ENCODE measurements around the gene CDIP1. TPM values are rescaled to one million over a fixed set of nuclear protein-coding genes. Genes with fewer than 3 reads are reported as not detected.

Gene CDIP1
- total RNA-seq, 1 experiment from 2014 or later: 49.7 TPM

- Histone ChIP-seq H3K9me3 (ENCODE audit: control insufficient read depth, low read depth, low read length) (no peaks in the 10 kb centered on the region), H2BK12ac (ENCODE audit: insufficient read length, low read depth, low read length) (no peak overlapping the region), H3K4me1 (ENCODE audit: insufficient read depth, low read length) (no peaks in the 10 kb centered on the region), H4K8ac (replicated peaks; ENCODE audit: insufficient read length, low read depth, low read length) (no peak overlapping the region), H3K27me3 (ENCODE audit: insufficient read depth, low read length) (no peaks in the 10 kb centered on the region), H3K27ac (ENCODE audit: insufficient read length, low read depth, low read length) (no peak overlapping the region), H3K79me2 (ENCODE audit: insufficient read depth, low read length) (no peaks in the 10 kb centered on the region), H4K20me1 (ENCODE audit: control insufficient read depth, insufficient read depth, insufficient read length) (no peaks in the 10 kb centered on the region), H2BK15ac (ENCODE audit: low read depth, low read length) (no peak overlapping the region), H3K56ac (ENCODE audit: insufficient read length, low read depth, low read length) (no peak overlapping the region), H2BK20ac (ENCODE audit: low read depth, low read length, poor library complexity, severe bottlenecking) (no peak overlapping the region), H3T11ph (ENCODE audit: low read length) (no peak overlapping the region), H3K23me2 (ENCODE audit: insufficient read length, low read depth, low read length, poor library complexity, severe bottlenecking) (no peaks in the 10 kb centered on the region), H2BK5ac (ENCODE audit: insufficient read length, low read length) (no peak overlapping the region), H3K9ac (ENCODE audit: extremely low read depth, insufficient read length, low read length) (no peak overlapping the region), H3K79me1 (ENCODE audit: insufficient read depth, low read depth, low read length, poor library complexity, severe bottlenecking) (no peaks in the 10 kb centered on the region), H2BK120ac (ENCODE audit: low read depth, low read length, poor library complexity, severe bottlenecking) (no peak overlapping the region), H3K23ac (ENCODE audit: insufficient read length, low read depth, low read length) (no peak overlapping the region), H4K91ac (ENCODE audit: insufficient read length, low read depth, low read length) (no peak overlapping the region), H3K4ac (ENCODE audit: low read depth, low read length) (no peak overlapping the region), H3K14ac (ENCODE audit: insufficient read depth, low read length) (no peak overlapping the region), H2AK5ac (ENCODE audit: insufficient read length, low read length) (no peak overlapping the region), H2AFZ (ENCODE audit: low read length) (no peak overlapping the region), H4K5ac (ENCODE audit: insufficient read length, low read depth, low read length) (no peak overlapping the region), H3K18ac (ENCODE audit: insufficient read length, low read depth, low read length) (no peak overlapping the region), H3K4me2 (ENCODE audit: insufficient read depth, insufficient read length, low read length) (no peak overlapping the region)
- no peaks in the 10 kb centered on the region for H3K9me3 Mint-ChIP-seq
- no peak overlapping the region for H3K4me3 Mint-ChIP-seq
- no peak for DNase-seq
- H3K36me3 Mint-ChIP-seq (ENCODE audit: insufficient read depth in 1 of 3, low read depth in 3 of 3): peaks cover 0 to 10% (median 0%) of the 10 kb centered on the region in 3 experiments; a peak in 5 of 7 replicates
- no peak for TF ChIP-seq CTCF (conservative IDR thresholded peaks at IDR 0.05)
- H3K4me1 Mint-ChIP-seq: peaks cover 0 to 7% of the 10 kb centered on the region in 2 experiments; a peak in 2 of 4 replicates
- no peak overlapping the region for H3K27ac Mint-ChIP-seq
- H3K27me3 Mint-ChIP-seq (ENCODE audit: low read depth): no peaks in the 10 kb centered on the region
- no CpG with 5 or more reads among the region's 4 CpGs for WGBS (ENCODE audit: extremely low coverage, insufficient read length, low lambda C conversion rate)
Observed at GRCh38 chr16:4491898-4492297, 46.7 kb downstream of the CDIP1 start.
